NB4 (cell line): ENCODE measurements around the gene POU2F2.

Source experiments
- MYC ChIP-seq: IDR thresholded peaks from 2 replicates; pipeline ENCODE4 v1.6.1; 2011; ENCODE audit warnings: low read depth, low read length
- TF ChIP-seq, protein P1 (sequence below): IDR thresholded peaks from one replicate; pipeline ENCODE4 v1.5.1; 2012; ENCODE audit warnings: low read depth, low read length

DNA sequence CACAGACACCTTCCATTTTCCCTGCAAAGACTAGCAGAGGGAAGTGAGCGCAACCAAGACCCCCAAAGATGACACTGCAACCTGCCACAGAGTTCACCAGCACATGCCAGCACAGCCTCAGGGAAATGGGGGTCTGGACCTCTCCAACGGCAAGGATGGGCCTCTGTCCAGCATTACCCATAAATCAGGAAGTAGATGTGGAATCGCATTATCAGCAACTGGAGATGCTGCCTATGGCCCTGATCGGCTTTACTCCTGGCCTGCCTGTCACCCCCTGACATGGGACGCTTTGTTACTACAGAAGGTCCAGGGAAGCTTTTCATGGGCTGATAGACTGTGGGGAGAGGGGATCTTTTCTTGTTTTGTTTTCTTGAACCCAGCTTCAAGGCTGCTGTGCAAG, 41.4 kb upstream of the POU2F2 start:
- TF ChIP-seq, protein P1, sequence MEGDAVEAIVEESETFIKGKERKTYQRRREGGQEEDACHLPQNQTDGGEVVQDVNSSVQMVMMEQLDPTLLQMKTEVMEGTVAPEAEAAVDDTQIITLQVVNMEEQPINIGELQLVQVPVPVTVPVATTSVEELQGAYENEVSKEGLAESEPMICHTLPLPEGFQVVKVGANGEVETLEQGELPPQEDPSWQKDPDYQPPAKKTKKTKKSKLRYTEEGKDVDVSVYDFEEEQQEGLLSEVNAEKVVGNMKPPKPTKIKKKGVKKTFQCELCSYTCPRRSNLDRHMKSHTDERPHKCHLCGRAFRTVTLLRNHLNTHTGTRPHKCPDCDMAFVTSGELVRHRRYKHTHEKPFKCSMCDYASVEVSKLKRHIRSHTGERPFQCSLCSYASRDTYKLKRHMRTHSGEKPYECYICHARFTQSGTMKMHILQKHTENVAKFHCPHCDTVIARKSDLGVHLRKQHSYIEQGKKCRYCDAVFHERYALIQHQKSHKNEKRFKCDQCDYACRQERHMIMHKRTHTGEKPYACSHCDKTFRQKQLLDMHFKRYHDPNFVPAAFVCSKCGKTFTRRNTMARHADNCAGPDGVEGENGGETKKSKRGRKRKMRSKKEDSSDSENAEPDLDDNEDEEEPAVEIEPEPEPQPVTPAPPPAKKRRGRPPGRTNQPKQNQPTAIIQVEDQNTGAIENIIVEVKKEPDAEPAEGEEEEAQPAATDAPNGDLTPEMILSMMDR: no peak
- TF ChIP-seq MYC: no peak
